ENCODE data around the gene PFKFB3. TPM values are rescaled to one million over a fixed set of nuclear protein-coding genes. Genes with fewer than 3 reads are reported as not detected.

Gene PFKFB3
- total and polyA plus RNA-seq, 2 of the 4 experiments (the other 2 are of a cell fraction) = 34.1 to 45.5 TPM

GRCh38 chr10:6176691-6177231 lies 26.0 kb upstream of the PFKFB3 start:
- H4K8ac ChIP-seq (ENCODE audit: low read depth in 2 of 2, low read length in 2 of 2) = 0 out of 4 replicates have a peak overlapping the region, but pooled peaks of 1 of the 2 experiments have one; percentile 0
- no peak overlapping the region for H3K14ac ChIP-seq (replicated peaks; ENCODE audit: low read depth, low read length)
- no peak overlapping the region for H4K5ac ChIP-seq (ENCODE audit: low read depth, low read length)
- no peak overlapping the region for H4K91ac ChIP-seq (ENCODE audit: insufficient read depth, low read depth, low read length)
- DNase-seq = peak; percentile 42
- peaks cover 82% of the 10 kb centered on the region for H4K20me1 ChIP-seq (ENCODE audit: insufficient read depth, low read length)
- H3K79me1 ChIP-seq (ENCODE audit: low read depth in 1 of 2, low read length in 2 of 2) = peaks cover 61 to 94% of the 10 kb centered on the region in 2 experiments
- BruUV-seq (replicated peaks) = no TSS peak
- in situ Hi-C loops (cut with MboI; ENCODE audit: low sequenced_read_pairs) (no loop called here), dilution Hi-C loops (cut with HindIII; ENCODE audit: low sequenced_read_pairs, unreplicated experiment) (no loop called here), intact Hi-C loops (cut with micrococcal nuclease) (no loop called here)
- H3K23ac ChIP-seq (ENCODE audit: low read depth, low read length) = peak overlapping the region; percentile 7
- no peak overlapping the region for H2AK9ac ChIP-seq (replicated peaks; ENCODE audit: low read depth, low read length, poor library complexity)
- ATAC-seq (ENCODE audit: low read depth) = peak; percentile 27; the same call in 1 of the 2 replicates
- H2AK5ac ChIP-seq (ENCODE audit: low read depth, low read length) = no peak overlapping the region
- H3K36me3 ChIP-seq (ENCODE audit: control insufficient read depth, insufficient read depth, low read length) = 0 out of 2 replicates have a peak, but pooled peaks cover 4% of the 10 kb centered on the region
- no peak overlapping the region for H2BK5ac ChIP-seq (ENCODE audit: low read depth, low read length, poor library complexity, severe bottlenecking)
- H2BK120ac ChIP-seq (ENCODE audit: low read depth, low read length) = no peak overlapping the region
- H3K4ac ChIP-seq (ENCODE audit: low read depth, low read length) = no peak overlapping the region
- H3K27me3 ChIP-seq (ENCODE audit: control insufficient read depth, insufficient read depth, low read length) = no peaks in the 10 kb centered on the region
- H3K9me1 ChIP-seq (ENCODE audit: insufficient read depth, low read length) = peaks cover 38% of the 10 kb centered on the region
- no peak overlapping the region for H3K4me2 ChIP-seq (ENCODE audit: low read depth, low read length)
- no peak overlapping the region for H2AFZ ChIP-seq (replicated peaks; ENCODE audit: low read length, poor library complexity)
- no peak overlapping the region for H3K4me3 ChIP-seq (ENCODE audit: insufficient read depth, low read depth, low read length)
- peaks cover 14% of the 10 kb centered on the region for H3K4me1 ChIP-seq (ENCODE audit: control insufficient read depth, insufficient read depth, low read length)
- TF ChIP-seq CEBPB (IDR thresholded peaks at IDR 0.05; ENCODE audit: low read depth, low read length) (no peak), MXI1 (IDR thresholded peaks at IDR 0.05; ENCODE audit: borderline replicate concordance, low read depth, low read length) (no peak), MAZ (IDR thresholded peaks at IDR 0.05; ENCODE audit: borderline replicate concordance, low read depth, low read length) (no peak), ELK1 (IDR thresholded peaks at IDR 0.05; ENCODE audit: borderline replicate concordance, low read depth, low read length) (no peak), CHD1 (IDR thresholded peaks at IDR 0.05; ENCODE audit: low read depth, low read length) (no peak), NFE2L2 (IDR thresholded peaks at IDR 0.05; ENCODE audit: low read depth, low read length) (no peak), POLR2A (IDR thresholded peaks at IDR 0.05; ENCODE audit: low read depth, low read length) (no peak), RAD21 (IDR thresholded peaks at IDR 0.05; ENCODE audit: low read length) (no peak), RCOR1 (IDR thresholded peaks at IDR 0.05; ENCODE audit: insufficient replicate concordance, low read length) (no peak), RFX5 (IDR thresholded peaks at IDR 0.05; ENCODE audit: low read depth, low read length) (no peak), SMC3 (IDR thresholded peaks at IDR 0.05; ENCODE audit: low read depth, low read length) (no peak), FOS (IDR thresholded peaks at IDR 0.05; ENCODE audit: low read depth, low read length) (no peak), CTCF (conservative IDR thresholded peaks at IDR 0.05; ENCODE audit: low read depth, low read length) (no peak), MAFK (IDR thresholded peaks at IDR 0.05; ENCODE audit: low read depth, low read length) (no peak), BHLHE40 (IDR thresholded peaks at IDR 0.05; ENCODE audit: low read depth, low read length) (no peak)
- TF ChIP-seq, protein P1, sequence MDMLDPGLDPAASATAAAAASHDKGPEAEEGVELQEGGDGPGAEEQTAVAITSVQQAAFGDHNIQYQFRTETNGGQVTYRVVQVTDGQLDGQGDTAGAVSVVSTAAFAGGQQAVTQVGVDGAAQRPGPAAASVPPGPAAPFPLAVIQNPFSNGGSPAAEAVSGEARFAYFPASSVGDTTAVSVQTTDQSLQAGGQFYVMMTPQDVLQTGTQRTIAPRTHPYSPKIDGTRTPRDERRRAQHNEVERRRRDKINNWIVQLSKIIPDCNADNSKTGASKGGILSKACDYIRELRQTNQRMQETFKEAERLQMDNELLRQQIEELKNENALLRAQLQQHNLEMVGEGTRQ (IDR thresholded peaks at IDR 0.05; ENCODE audit: low read depth, low read length) = no peak
- no peak overlapping the region for H2BK20ac ChIP-seq (ENCODE audit: low read depth, low read length)
- 96% methylated on average over 5 of the region's 8 CpGs; no CpG with 5 or more reads in 1 of the 2 experiments for WGBS, 2 experiments (ENCODE audit: extremely low coverage in 2 of 2, insufficient read length in 1 of 2)
- no peak overlapping the region for H3K27ac ChIP-seq (ENCODE audit: insufficient read depth, low read length)
- ChIA-PET POLR2A (ENCODE audit: unreplicated experiment) (no interaction called here), CTCF (no interaction called here)
- H2BK15ac ChIP-seq (ENCODE audit: low read depth, low read length) = no peak overlapping the region
- H3K9ac ChIP-seq (ENCODE audit: low read depth, low read length) = no peak overlapping the region
- no peak overlapping the region for H3K18ac ChIP-seq (ENCODE audit: low read depth, low read length)
- no peak overlapping the region for H3K56ac ChIP-seq (ENCODE audit: extremely low read depth, insufficient read depth, low read length)
- no peaks in the 10 kb centered on the region for H3K9me3 ChIP-seq (ENCODE audit: control insufficient read depth, insufficient read depth, low read length)
